HEK293 (cell line): Measurements from ENCODE around the gene PCDH9.

Experiments
- CTCF ChIA-PET: fragments of 350-600 bp; formaldehyde crosslinking; extraction: SDS; loops from one replicate; lab custom pipeline; 2021; ENCODE audit warnings: antibody characterized with exemption; lab: Yijun Ruan, JAX
- POLR2A ChIA-PET: fragments of 300-600 bp; formaldehyde crosslinking; extraction: SDS; loops from one replicate; lab custom pipeline; 2020; ENCODE audit warnings: antibody characterized with exemption, inconsistent platforms; lab: Yijun Ruan, JAX
- H3K27ac ChIP-seq: fragments of 200-500 bp; sonication (Bioruptor generic); 2 replicates; pipeline ENCODE4 v1.5.1; 2014; ENCODE audit warnings: low read depth, low read length, control low read depth, inconsistent platforms; ENCODE audit errors: extremely low read depth
- H3K36me3 ChIP-seq, 2 experiments: fragments of 200-500 bp in 1 of 2; sonication (Bioruptor generic) in 1 of 2; 1 replicate in 1 of 2; 2 replicates in 1 of 2; pipeline ENCODE4 v1.5.1; 2014 to 2017; ENCODE audit warnings: inconsistent platforms in 2 of 2, low read length in 2 of 2; ENCODE audit not compliant: control insufficient read depth in 2 of 2, insufficient read depth in 1 of 2
- H3K4me1 ChIP-seq: fragments of 200-500 bp; sonication (Bioruptor generic); 2 replicates; pipeline ENCODE4 v1.5.1; 2014; ENCODE audit warnings: mild to moderate bottlenecking, low read length, inconsistent platforms; ENCODE audit not compliant: control insufficient read depth, insufficient read depth
- H3K4me3 ChIP-seq: 2 replicates; pipeline ENCODE4 v1.5.1; 2011; ENCODE audit warnings: low read depth, mild to moderate bottlenecking, control low read depth, low read length, moderate library complexity
- H3K9me3 ChIP-seq: fragments of 200-500 bp; sonication (Bioruptor generic); 2 replicates; pipeline ENCODE4 v1.5.1; 2014; ENCODE audit warnings: low read depth, low read length, inconsistent platforms; ENCODE audit not compliant: control insufficient read depth, insufficient read depth
- FEZF1 ChIP-seq: fragments of 450-650 bp; formaldehyde crosslinking; IDR thresholded peaks from 2 replicates; pipeline ENCODE4 v1.5.1; 2016; ENCODE audit warnings: missing biosample characterization, missing genetic modification characterization
- KLF1 ChIP-seq: fragments of 450-650 bp; formaldehyde crosslinking; IDR thresholded peaks from 2 replicates; pipeline ENCODE4 v1.5.1; 2016; ENCODE audit warnings: missing biosample characterization, missing genetic modification characterization
- TRIM28 ChIP-seq: IDR thresholded peaks from 2 replicates; pipeline ENCODE4 v1.6.1; 2011; ENCODE audit warnings: low read length, control low read depth, borderline replicate concordance
- YY2 ChIP-seq: fragments of 450-650 bp; formaldehyde crosslinking; IDR thresholded peaks from 2 replicates; pipeline ENCODE4 v1.5.1; 2016; ENCODE audit warnings: missing biosample characterization, missing genetic modification characterization
- ZBTB26 ChIP-seq: fragments of 450-650 bp; formaldehyde crosslinking; optimal IDR thresholded peaks from 2 replicates; pipeline ENCODE3; 2016; ENCODE audit warnings: missing biosample characterization, mild to moderate bottlenecking, missing genetic modification characterization
- ZBTB8A ChIP-seq: fragments of 450-650 bp; formaldehyde crosslinking; IDR thresholded peaks from 2 replicates; pipeline ENCODE4 v1.5.1; 2016; ENCODE audit warnings: missing biosample characterization, missing genetic modification characterization
- ZFP69B ChIP-seq: fragments of 450-650 bp; formaldehyde crosslinking; IDR thresholded peaks from 2 replicates; pipeline ENCODE4 v1.5.1; 2016; ENCODE audit warnings: missing biosample characterization, missing genetic modification characterization
- ZNF121 ChIP-seq: fragments of 450-650 bp; formaldehyde crosslinking; IDR thresholded peaks from 2 replicates; pipeline ENCODE4 v1.5.1; 2016; ENCODE audit warnings: missing biosample characterization, missing genetic modification characterization
- ZNF157 ChIP-seq: fragments of 450-650 bp; formaldehyde crosslinking; IDR thresholded peaks from 2 replicates; pipeline ENCODE4 v1.5.1; 2016; ENCODE audit warnings: missing biosample characterization, missing genetic modification characterization
- ZNF175 ChIP-seq: fragments of 450-650 bp; formaldehyde crosslinking; IDR thresholded peaks from 2 replicates; pipeline ENCODE4 v1.5.1; 2016; ENCODE audit warnings: missing biosample characterization, missing genetic modification characterization
- ZNF19 ChIP-seq: fragments of 450-650 bp; formaldehyde crosslinking; IDR thresholded peaks from 2 replicates; pipeline ENCODE4; 2016; ENCODE audit warnings: missing biosample characterization, missing genetic modification characterization, low read depth
- ZNF24 ChIP-seq: fragments of 450-650 bp; formaldehyde crosslinking; IDR thresholded peaks from 2 replicates; pipeline ENCODE4 v1.5.1; 2016; ENCODE audit warnings: missing biosample characterization, missing genetic modification characterization
- ZNF311 ChIP-seq: fragments of 450-650 bp; formaldehyde crosslinking; IDR thresholded peaks from 2 replicates; pipeline ENCODE4 v1.5.1; 2017; ENCODE audit warnings: missing biosample characterization, missing genetic modification characterization, borderline replicate concordance
- ZNF501 ChIP-seq: fragments of 450-650 bp; formaldehyde crosslinking; IDR thresholded peaks from 2 replicates; pipeline ENCODE4 v1.5.1; 2016; ENCODE audit warnings: missing biosample characterization, missing genetic modification characterization
- ZNF529 ChIP-seq: fragments of 450-650 bp; formaldehyde crosslinking; IDR thresholded peaks from 2 replicates; pipeline ENCODE4 v1.5.1; 2017; ENCODE audit warnings: missing genetic modification characterization, missing biosample characterization; ENCODE audit not compliant: insufficient replicate concordance
- ZNF560 ChIP-seq: fragments of 450-650 bp; formaldehyde crosslinking; IDR thresholded peaks from 2 replicates; pipeline ENCODE4 v1.5.1; 2017; ENCODE audit warnings: missing biosample characterization, missing genetic modification characterization, borderline replicate concordance
- ZNF596 ChIP-seq: fragments of 450-650 bp; IDR thresholded peaks from 2 replicates; pipeline ENCODE4 v1.5.0; 2018; ENCODE audit warnings: missing biosample characterization, mild to moderate bottlenecking, missing genetic modification characterization, moderate library complexity
- ZNF76 ChIP-seq: fragments of 450-650 bp; formaldehyde crosslinking; IDR thresholded peaks from 2 replicates; pipeline ENCODE4; 2016; ENCODE audit warnings: low read depth, missing biosample characterization, missing genetic modification characterization, borderline replicate concordance
- ZNF830 ChIP-seq: fragments of 450-650 bp; IDR thresholded peaks from 2 replicates; pipeline ENCODE4 v1.5.0; 2018; ENCODE audit warnings: missing biosample characterization, missing genetic modification characterization, low read depth, mild to moderate bottlenecking, moderate library complexity
- ZXDB ChIP-seq: fragments of 450-650 bp; formaldehyde crosslinking; IDR thresholded peaks from 2 replicates; pipeline ENCODE4 v1.5.1; 2016; ENCODE audit warnings: missing biosample characterization, missing genetic modification characterization
- TF ChIP-seq, protein P1 (sequence below): fragments of 450-650 bp; formaldehyde crosslinking; IDR thresholded peaks from 2 replicates; pipeline ENCODE4 v1.5.1; 2016; ENCODE audit warnings: missing biosample characterization, missing genetic modification characterization

The PCDH9 gene

GRCh38 chr13:66858163-66858562 lies 372.0 kb downstream of the PCDH9 start:
- no peaks in the 10 kb centered on the region for H3K36me3 ChIP-seq
- no peaks in the 10 kb centered on the region for H3K4me1 ChIP-seq
- CTCF ChIA-PET, result no interaction called here
- no peak overlapping the region for H3K27ac ChIP-seq
- no peak for TF ChIP-seq ZBTB8A (tag by site-specific recombination)
- no peak for TF ChIP-seq ZNF596
- TF ChIP-seq KLF1 (tag by site-specific recombination), result no peak
- TF ChIP-seq YY2, result no peak
- TF ChIP-seq, all 188 proteins: peak for 0
- H3K4me3 ChIP-seq, result no peak overlapping the region
- no peaks in the 10 kb centered on the region for H3K9me3 ChIP-seq
- POLR2A ChIA-PET, result no interaction called here

- TF ChIP-seq TRIM28 (peak; percentile 6; the same call in 1 of the 2 replicates), ZNF529 (no peak)
- TF ChIP-seq, all 188 proteins: peak for 1
- Histone ChIP-seq H3K36me3 (no peaks in the 10 kb centered on the region), H3K27ac (no peak overlapping the region), H3K4me3 (no peak overlapping the region), H3K4me1 (no peaks in the 10 kb centered on the region), H3K9me3 (no peaks in the 10 kb centered on the region)
- ChIA-PET CTCF (no interaction called here), POLR2A (no interaction called here)
These were observed 375.0 kb downstream of the PCDH9 start for GRCh38 chr13:66855131-66855530.

DNA sequence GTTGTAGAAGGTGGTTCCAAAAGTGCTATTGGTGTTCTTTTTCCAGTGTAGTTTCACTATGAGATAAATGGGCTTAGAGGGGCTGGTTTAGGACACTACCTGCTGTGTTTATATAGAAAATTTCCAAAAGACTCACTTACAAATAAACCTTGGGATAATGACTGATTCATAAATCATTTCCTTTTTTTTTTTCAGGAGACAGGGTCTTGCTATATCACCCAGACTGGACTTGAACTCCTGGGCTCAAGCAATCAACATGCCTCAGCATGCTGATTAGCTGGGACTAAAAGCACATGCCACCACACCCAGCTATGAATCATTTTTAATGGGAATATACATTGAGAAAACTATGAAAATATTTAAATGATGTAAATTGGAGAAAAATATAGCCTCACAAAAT lies 376.6 kb downstream of the PCDH9 start:
- no peak overlapping the region for H3K4me3 ChIP-seq
- no peaks in the 10 kb centered on the region for H3K36me3 ChIP-seq
- ChIA-PET POLR2A (no interaction called here), CTCF (interaction anchor here (0.7 kb wide), 1 partner anchor 34 kb away, joined by 3 read pairs; no protein-coding TSS in a partner anchor)
- H3K27ac ChIP-seq, result no peak overlapping the region
- TF ChIP-seq FEZF1 (tag by site-specific recombination) (peak; percentile 82), TRIM28 (peak; percentile 52; the same call in 1 of the 2 replicates), ZNF501 (tag by site-specific recombination) (no peak)
- no peaks in the 10 kb centered on the region for H3K4me1 ChIP-seq
- H3K9me3 ChIP-seq, result no peaks in the 10 kb centered on the region

DNA sequence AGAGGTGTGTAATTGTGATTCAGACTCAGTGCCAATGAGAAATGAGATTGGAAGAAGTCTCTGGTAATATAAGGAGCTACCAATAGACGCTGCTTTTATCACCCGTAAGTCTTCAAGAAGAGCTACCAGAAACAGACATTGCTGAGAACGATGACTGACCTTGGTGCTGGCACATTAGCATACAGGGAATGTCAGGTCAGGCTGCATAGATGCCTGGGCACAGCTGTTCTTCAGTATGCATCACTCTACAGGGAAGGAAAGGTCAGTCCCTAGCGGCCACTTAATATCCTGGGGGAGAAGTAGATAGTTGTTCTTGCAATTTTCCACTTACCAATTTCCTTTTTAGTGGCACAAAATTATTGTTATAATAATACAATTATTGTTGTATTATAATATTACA lies 380.4 kb downstream of the PCDH9 start:
- H3K36me3 ChIP-seq, result no peaks in the 10 kb centered on the region
- H3K9me3 ChIP-seq, result no peaks in the 10 kb centered on the region
- ChIA-PET POLR2A (no interaction called here), CTCF (no interaction called here)
- H3K27ac ChIP-seq, result no peak overlapping the region
- no peaks in the 10 kb centered on the region for H3K4me1 ChIP-seq
- TF ChIP-seq ZNF19 (no peak), ZNF157 (tag by site-specific recombination) (no peak), ZXDB (tag by site-specific recombination) (no peak), ZBTB26 (tag by site-specific recombination) (no peak), ZNF121 (tag by site-specific recombination) (no peak)
- TF ChIP-seq, all 188 proteins: peak for 0
- H3K4me3 ChIP-seq, result no peak overlapping the region

- no peaks in the 10 kb centered on the region for H3K36me3 ChIP-seq
- H3K9me3 ChIP-seq, result no peaks in the 10 kb centered on the region
- no peak overlapping the region for H3K4me3 ChIP-seq
- H3K4me1 ChIP-seq, result no peaks in the 10 kb centered on the region
- POLR2A ChIA-PET, result no interaction called here
- CTCF ChIA-PET, result no interaction called here
- no peak overlapping the region for H3K27ac ChIP-seq
- TF ChIP-seq ZNF175 (no peak), ZNF121 (tag by site-specific recombination) (no peak), ZNF830 (tag by site-specific recombination) (no peak), ZNF76 (tag by site-specific recombination) (no peak), ZNF24 (no peak), FEZF1 (tag by site-specific recombination) (no peak), ZFP69B (tag by site-specific recombination) (no peak), ZNF560 (no peak), ZNF311 (tag by site-specific recombination) (no peak)
- TF ChIP-seq, protein P1, sequence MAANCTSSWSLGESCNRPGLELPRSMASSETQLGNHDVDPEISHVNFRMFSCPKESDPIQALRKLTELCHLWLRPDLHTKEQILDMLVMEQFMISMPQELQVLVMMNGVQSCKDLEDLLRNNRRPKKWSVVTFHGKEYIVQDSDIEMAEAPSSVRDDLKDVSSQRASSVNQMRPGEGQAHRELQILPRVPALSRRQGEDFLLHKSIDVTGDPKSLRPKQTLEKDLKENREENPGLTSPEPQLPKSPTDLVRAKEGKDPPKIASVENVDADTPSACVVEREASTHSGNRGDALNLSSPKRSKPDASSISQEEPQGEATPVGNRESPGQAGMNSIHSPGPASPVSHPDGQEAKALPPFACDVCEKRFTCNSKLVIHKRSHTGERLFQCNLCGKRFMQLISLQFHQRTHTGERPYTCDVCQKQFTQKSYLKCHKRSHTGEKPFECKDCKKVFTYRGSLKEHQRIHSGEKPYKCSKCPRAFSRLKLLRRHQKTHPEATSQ (tag by site-specific recombination), result no peak
These were observed 382.6 kb downstream of the PCDH9 start for GRCh38 chr13:66847541-66847940.
